ENCODE data around the gene SYNDIG1L. TPM values are rescaled to one million over a fixed set of nuclear protein-coding genes. Genes with fewer than 3 reads are reported as not detected.

Gene SYNDIG1L
- total RNA-seq, 3 donors from 2014 or later = 0.14 to 0.22 TPM; not detected in 1

DNA sequence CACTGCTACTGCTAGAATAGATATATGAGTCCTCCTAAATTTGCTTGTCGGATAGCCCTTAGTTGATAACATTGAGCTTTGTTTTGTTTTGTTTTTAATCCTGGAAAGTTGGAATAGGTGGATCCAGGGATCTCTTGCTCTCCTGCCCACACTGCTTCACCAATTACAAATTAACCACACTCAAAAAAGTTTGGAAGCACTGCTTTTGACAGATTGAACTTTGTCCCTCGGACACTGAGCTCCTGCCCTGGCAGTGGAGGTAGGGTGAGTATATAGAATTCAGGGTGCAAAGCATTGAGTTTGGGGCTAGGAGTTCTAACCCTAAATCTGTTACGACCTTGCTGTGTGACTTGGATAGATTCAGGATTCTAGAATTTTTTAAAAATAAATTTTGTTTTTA, 15.1 kb upstream of the SYNDIG1L start:
- ATAC-seq (no peak), DNase-seq (no peak)
- H3K4me3 ChIP-seq = no peak overlapping the region
- H3K36me3 ChIP-seq (ENCODE audit: low read depth) = no peaks in the 10 kb centered on the region
- no peak for TF ChIP-seq CTCF (IDR thresholded peaks at IDR 0.05)
- H3K9me3 ChIP-seq = no peaks in the 10 kb centered on the region
- intact Hi-C loops (cut with DNase I, micrococcal nuclease) = no loop called here
- no peaks in the 10 kb centered on the region for H3K4me1 ChIP-seq (ENCODE audit: low read depth)

DNA sequence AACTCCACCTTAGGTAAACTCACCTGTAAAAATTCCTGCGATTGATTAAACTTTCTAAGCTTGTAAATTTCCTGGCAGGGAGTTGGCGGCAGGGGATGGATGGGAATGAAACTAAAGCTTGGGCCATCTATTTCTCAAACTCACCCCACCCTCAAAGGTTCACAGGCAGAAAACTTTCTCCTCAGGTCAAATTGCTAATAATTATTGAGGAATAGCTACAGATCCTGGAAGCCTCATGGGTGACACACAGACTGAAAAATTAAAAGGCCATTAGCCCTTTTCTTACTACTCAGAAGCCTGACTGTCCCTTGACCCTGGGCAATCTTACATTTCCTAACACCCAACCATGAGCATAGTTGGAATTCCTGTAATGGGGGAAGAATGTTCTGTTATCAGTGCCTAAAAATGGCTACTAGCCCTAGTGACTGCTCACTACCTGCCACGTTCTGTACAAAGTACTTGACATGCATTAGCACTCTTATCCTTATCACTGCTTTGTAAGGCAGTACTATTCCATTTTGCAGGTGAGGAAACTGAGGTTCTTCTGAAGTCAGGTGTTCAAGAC, 12.4 kb upstream of the SYNDIG1L start:
- Histone ChIP-seq H3K4me3 (no peak overlapping the region), H3K36me3 (ENCODE audit: low read depth) (no peaks in the 10 kb centered on the region), H3K9me3 (no peaks in the 10 kb centered on the region), H3K4me1 (ENCODE audit: low read depth) (no peaks in the 10 kb centered on the region)
- intact Hi-C loops (cut with DNase I, micrococcal nuclease) = no loop called here
- no peak for ATAC-seq
- DNase-seq = no peak
- TF ChIP-seq CTCF (IDR thresholded peaks at IDR 0.05) = no peak

DNA sequence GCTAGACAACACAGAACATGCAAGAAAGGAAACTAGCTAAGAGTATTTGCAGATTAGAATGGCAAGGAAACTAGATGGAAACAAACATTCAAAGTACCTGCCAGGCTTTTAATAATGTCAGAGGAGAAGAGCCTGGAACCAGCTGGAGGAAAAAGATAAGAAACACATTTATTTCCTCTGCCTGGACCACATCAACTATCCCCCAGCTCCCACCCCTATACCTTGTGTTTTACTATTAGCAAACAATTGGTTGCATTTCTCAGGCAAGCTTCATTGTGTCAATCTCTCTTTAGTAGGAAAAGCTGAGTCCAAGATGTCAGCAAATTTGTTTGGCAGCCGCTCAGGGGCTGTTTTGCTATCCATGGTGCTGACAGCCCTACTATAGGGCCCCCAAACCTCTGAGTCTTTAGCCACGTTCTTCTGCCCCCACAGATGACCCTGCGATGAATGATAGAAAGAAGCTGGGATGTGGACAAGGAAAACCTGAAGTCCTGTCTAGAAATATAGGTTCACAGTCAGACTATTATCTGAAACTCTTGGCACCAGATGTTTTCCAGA, 11.6 kb upstream of the SYNDIG1L start:
- H3K4me3 ChIP-seq = no peak overlapping the region
- H3K9me3 ChIP-seq = no peaks in the 10 kb centered on the region
- no peak for DNase-seq
- TF ChIP-seq CTCF (IDR thresholded peaks at IDR 0.05) = no peak
- intact Hi-C loops (cut with DNase I, micrococcal nuclease) = no loop called here
- no peaks in the 10 kb centered on the region for H3K36me3 ChIP-seq (ENCODE audit: low read depth)
- no peak for ATAC-seq
- H3K4me1 ChIP-seq (ENCODE audit: low read depth) = no peaks in the 10 kb centered on the region

- Histone ChIP-seq H3K4me1 (ENCODE audit: low read depth) (no peaks in the 10 kb centered on the region), H3K9me3 (no peaks in the 10 kb centered on the region), H3K4me3 (no peak overlapping the region), H3K36me3 (ENCODE audit: low read depth) (no peaks in the 10 kb centered on the region)
- no peak for DNase-seq
- intact Hi-C loops (cut with DNase I, micrococcal nuclease) = no loop called here
- no peak for ATAC-seq
- no peak for TF ChIP-seq CTCF (IDR thresholded peaks at IDR 0.05)
These were observed 8.3 kb upstream of the SYNDIG1L start for GRCh38 chr14:74434294-74434693.

DNA sequence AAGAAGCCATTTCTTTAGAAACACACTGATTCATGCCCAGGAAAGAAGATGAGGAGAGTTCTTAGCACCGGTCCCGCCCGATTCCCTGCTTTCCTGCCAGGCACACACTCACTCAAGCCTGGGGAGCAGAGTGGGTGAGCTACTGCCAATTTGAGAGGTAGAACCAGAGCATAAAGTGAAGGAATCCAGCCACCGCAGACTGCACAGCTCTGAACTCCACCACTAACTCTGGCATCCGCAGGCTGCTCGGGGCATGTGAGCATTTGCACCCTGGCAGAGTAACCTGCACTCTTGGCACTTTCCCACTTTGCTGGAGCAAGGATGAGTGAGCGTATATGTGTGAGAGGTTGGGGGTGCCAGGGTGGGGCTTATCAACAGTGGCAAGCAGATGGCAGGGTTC, 4.0 kb upstream of the SYNDIG1L start:
- Histone ChIP-seq H3K4me1 (ENCODE audit: low read depth) (no peaks in the 10 kb centered on the region), H3K4me3 (no peak overlapping the region), H3K36me3 (ENCODE audit: low read depth) (no peaks in the 10 kb centered on the region), H3K9me3 (no peaks in the 10 kb centered on the region)
- no peak for TF ChIP-seq CTCF (IDR thresholded peaks at IDR 0.05)
- DNase-seq (no peak), ATAC-seq (no peak)
- intact Hi-C loops (cut with DNase I, micrococcal nuclease) = no loop called here
